Body of pancreas (tissue), 4 donors: Measurements from ENCODE around the gene WSB2.

Experiments
- CTCF ChIP-seq, 7 experiments: fragments of 450-650 bp in 4 of 7; fragments of 200-600 bp in 3 of 7; sonication (generic) in 3 of 7; IDR thresholded peaks; one replicate each; pipeline ENCODE4 v1.5.1; 2016 to 2019; ENCODE audit warnings: antibody characterized with exemption in 7 of 7
- POLR2A ChIP-seq, 3 donors: fragments of 450-650 bp; IDR thresholded peaks; one replicate each; pipeline ENCODE4 v1.6.1; 2016; ENCODE audit warnings: antibody characterized with exemption in 3 of 3, mild to moderate bottlenecking in 2 of 3

GRCh38 chr12:117998719-117999118, 62.3 kb downstream of the WSB2 start:
- TF ChIP-seq POLR2A (IDR thresholded peaks at IDR 0.05) (no peak), CTCF (IDR thresholded peaks at IDR 0.05) (no peak)
